ENCODE results near the gene SPATA3.
"Not testable (repeated sequence)": the region's sequence is repeated elsewhere in the genome, so short reads cannot be mapped to it uniquely, and the experiment has no call there.

The SPATA3 gene

GRCh38 chr2:230995821-230996220 lies at the start of gene SPATA3:
Gene SPATA3 (plus strand): TSS chr2:230996121. CDS start chr2:230996234, 113 bp downstream.
- no peak for DNase-seq

GRCh38 chr2:230946429-230947234 lies 49.3 kb upstream of the SPATA3 start:
- DNase-seq = no peak

DNA sequence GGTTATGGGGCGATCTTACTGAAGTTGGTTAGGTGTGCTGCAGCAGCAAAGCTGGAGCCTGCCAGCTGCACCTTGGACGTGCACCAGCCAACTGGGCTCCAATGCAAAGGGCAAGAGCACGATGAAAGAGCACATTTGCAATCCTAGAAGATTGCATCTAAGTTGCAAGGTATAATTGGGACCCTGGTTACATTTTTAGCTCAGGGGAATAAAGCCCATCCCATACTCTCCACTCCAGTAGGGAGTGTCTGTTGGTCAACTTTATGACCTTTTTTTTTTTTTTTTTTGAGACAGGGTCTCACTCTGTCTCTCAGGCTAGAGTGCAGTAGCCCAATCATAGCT lies 48.7 kb upstream of the SPATA3 start:
- no peak for DNase-seq

- DNase-seq = no peak
Measured at GRCh38 chr2:230947908-230948365, 48.0 kb upstream of the SPATA3 start.

GRCh38 chr2:230949966-230950873 lies 45.7 kb upstream of the SPATA3 start:
- no peak for DNase-seq

- no peak for DNase-seq
Measured at GRCh38 chr2:230950874-230951339, 45.0 kb upstream of the SPATA3 start.

DNA sequence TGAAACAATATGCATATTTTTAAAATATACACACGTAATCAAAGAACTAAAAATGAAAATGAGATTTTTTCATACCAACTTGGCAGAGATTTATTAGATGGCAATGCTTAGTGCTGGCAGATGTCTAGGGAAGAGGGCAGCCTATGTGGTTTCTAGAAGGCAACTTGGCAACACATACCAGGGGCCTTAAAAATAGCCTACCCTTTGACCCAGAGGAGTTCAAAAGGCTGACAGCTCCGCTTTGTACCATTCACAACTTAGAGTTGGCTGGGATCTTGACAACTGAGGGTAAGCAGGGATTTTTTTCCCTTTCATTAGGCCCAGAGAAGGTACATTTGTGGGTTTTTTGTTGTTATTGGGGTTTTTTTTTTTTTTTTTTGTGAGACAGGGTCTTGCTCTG lies 44.5 kb upstream of the SPATA3 start:
- DNase-seq = no peak

GRCh38 chr2:230952226-230952956 lies 43.5 kb upstream of the SPATA3 start:
- DNase-seq = no peak

GRCh38 chr2:230953845-230954244 lies 42.1 kb upstream of the SPATA3 start:
- DNase-seq = no peak

DNA sequence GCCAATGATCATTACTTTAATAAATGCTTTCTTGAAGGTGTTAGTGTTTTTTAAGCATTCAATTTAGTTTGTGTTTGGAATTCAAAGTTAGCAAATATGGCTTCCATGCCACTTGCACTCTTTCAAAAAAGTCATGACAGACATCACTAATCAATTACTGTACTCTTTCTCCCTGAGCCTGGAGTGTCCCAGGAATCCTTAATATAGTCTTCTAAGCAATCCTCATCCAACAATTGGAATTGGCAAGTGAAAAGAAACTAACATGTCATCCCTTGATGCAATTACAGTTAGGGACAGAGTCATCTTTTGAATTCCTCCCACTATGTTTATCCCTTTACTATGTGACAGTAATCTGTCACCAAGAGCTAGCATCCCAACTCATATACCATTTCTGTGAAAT lies 41.2 kb upstream of the SPATA3 start:
- no peak for DNase-seq

DNA sequence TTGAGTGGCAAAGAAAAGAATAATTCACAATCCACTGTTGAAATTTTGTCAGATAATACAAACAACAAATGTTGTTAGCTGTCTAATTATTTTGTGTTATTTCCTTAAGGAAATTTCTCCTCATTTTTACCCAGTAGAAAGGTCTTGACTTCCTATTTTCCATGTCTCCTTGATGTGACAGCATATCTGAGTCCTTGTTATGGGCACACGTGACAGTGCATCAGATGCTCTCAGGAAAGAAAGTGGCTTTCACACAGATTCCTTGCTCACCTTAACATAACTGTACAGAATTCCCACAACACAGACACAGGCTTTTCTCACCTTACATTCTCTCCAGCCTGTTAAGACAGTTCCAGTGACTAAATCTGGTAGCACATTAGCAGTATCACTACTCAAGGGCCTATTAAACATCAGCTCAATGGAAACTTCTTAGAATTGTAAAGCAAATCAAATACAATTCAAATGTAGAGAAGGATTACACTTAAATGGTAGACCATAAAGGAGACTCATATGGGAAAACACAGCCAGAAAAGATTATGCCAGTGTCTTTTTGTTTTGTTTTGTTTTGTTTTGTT lies 40.7 kb upstream of the SPATA3 start:
- no peak for DNase-seq

- DNase-seq = peak; percentile 15 to 21
Measured at GRCh38 chr2:230956827-230957755, 38.8 kb upstream of the SPATA3 start.

- no peak for DNase-seq
Measured at GRCh38 chr2:230957756-230958391, 38.0 kb upstream of the SPATA3 start.

DNA sequence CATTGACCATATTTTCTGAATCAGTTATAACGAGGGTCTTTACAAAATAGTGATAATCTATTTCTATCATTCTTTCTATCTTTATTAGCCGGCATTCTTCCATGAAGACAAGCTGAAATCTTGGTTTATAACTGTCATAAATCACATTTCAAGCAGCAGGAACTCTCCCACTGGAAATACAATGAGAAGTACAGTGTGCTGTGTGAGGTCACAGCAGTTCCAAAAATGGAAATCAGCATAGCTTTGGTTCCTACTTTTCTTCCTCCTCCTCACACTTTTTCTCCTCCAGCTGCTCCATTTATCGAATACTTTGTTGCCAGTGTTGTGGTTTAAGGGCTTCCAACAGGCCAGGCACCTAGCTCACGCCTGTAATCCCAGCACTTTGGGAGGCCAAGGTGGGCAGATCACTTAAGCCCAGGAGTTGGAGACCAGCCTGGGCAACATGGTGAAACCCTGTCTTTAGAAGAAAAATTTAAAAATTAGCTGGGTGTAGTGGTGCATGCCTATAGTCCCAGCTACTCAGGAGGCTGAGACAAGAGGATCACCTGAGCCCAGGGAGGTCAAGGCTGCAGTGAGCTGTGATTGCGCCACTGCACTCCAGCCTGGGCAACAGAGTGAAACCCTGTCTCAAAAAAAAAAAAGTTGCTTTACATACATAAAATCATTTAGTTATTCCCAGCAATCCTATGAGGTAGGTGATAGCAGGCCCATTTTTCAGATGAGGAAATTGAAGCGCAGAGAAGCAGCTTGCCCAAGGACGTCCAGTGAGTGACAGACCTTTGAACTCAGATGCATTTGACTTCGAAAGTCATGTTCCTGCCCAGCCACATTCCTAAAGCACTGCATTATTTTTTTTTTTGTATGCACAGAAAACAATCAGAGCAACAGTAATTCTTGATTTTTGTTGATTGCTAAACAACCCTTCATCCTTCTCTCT lies 36.8 kb upstream of the SPATA3 start:
- DNase-seq = no peak

DNA sequence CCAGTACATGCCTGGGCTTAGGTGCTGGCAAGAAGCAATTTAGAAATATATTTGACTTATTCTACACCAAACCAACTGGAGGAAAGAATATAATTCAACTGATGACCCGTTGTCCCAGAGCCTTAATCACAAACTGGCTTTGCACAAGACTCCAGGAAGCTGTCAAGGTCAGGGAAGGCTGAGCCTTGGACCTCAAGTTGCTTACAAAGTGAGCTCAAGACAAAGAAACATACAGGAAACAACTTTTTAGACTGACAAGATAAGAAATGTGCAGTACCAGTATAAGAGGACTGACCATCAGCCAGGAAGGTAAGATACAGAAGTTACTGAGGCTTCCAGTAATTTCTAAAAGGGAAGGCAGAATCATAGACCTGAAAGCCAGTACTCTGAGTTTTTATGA lies 35.9 kb upstream of the SPATA3 start:
- DNase-seq = no peak

GRCh38 chr2:230961091-230961491 lies 34.8 kb upstream of the SPATA3 start:
- DNase-seq = no peak

GRCh38 chr2:230964136-230964730 lies 31.7 kb upstream of the SPATA3 start:
- DNase-seq = no peak

DNA sequence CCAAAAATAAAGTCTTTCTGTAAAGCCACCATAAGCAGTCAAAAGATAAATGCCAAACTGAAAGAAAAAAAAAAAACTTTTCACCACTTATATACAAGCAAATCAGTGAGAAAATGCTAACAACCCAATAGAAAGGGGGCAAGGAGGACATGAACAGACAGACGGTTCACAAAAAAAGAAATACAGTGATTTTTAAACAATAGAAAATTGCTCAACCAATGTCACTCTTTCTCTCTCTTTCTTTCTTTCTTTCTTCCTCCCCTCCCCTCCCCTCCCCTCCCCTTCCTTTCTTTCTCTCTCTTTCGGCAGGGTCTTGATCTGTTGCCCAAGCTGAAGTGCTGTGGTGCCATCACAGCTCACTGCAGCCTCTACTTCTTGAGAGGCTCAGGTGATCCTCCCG lies 28.8 kb upstream of the SPATA3 start:
- no peak for DNase-seq

GRCh38 chr2:230968314-230968713 lies 27.6 kb upstream of the SPATA3 start:
- DNase-seq = not testable (repeated sequence)
